MM.1S (cell line): Measurements from ENCODE around the gene HORMAD2.

Experiments
- DNase-seq: peaks from one replicate; pipeline ENCODE4 v3.0.0-alpha.2; 2015
- H2AFZ ChIP-seq: fragments of 300-600 bp; sonication (generic); 2 replicates; pipeline ENCODE4 v1.6.0; 2016; ENCODE audit warnings: antibody characterized with exemption, low read length
- H3F3A ChIP-seq: fragments of 300-600 bp; sonication (generic); 2 replicates; pipeline ENCODE4 v1.6.1; 2016; ENCODE audit warnings: mild to moderate bottlenecking, antibody characterized with exemption, low read length, moderate library complexity, mixed read lengths; ENCODE audit not compliant: insufficient read depth
- H3K27ac ChIP-seq: fragments of 300-600 bp; sonication (generic); 2 replicates; pipeline ENCODE4 v1.5.1; 2016; ENCODE audit warnings: mild to moderate bottlenecking, low read length
- H3K27me3 ChIP-seq: fragments of 300-600 bp; sonication (generic); replicated peaks from 2 replicates; pipeline ENCODE4 v1.6.0; 2016; ENCODE audit warnings: low read length; ENCODE audit not compliant: insufficient read depth
- H3K36me3 ChIP-seq: fragments of 300-600 bp; sonication (generic); replicated peaks from 2 replicates; pipeline ENCODE4 v1.6.1; 2016; ENCODE audit warnings: mild to moderate bottlenecking, low read length, mixed read lengths; ENCODE audit not compliant: insufficient read depth
- H3K4me1 ChIP-seq: fragments of 300-600 bp; sonication (generic); 2 replicates; pipeline ENCODE4 v1.6.1; 2016; ENCODE audit warnings: low read length, mixed read lengths
- H3K4me2 ChIP-seq: fragments of 300-600 bp; sonication (generic); 2 replicates; pipeline ENCODE4 v1.6.0; 2016; ENCODE audit warnings: low read depth, low read length
- H3K4me3 ChIP-seq: fragments of 300-600 bp; sonication (generic); 2 replicates; pipeline ENCODE4 v1.5.1; 2016; ENCODE audit warnings: low read length, mixed read lengths
- H3K79me2 ChIP-seq: fragments of 300-600 bp; sonication (generic); 2 replicates; pipeline ENCODE4 v1.6.1; 2016; ENCODE audit warnings: mixed run types, low read length, mixed read lengths
- H3K9ac ChIP-seq: fragments of 300-600 bp; sonication (generic); 2 replicates; pipeline ENCODE4 v1.6.1; 2016; ENCODE audit warnings: low read length, mixed read lengths
- H3K9me2 ChIP-seq: fragments of 300-600 bp; sonication (generic); replicated peaks from 2 replicates; pipeline ENCODE4 v1.6.1; 2016; ENCODE audit warnings: mild to moderate bottlenecking, low read length, mixed read lengths; ENCODE audit not compliant: insufficient read depth
- H3K9me3 ChIP-seq: fragments of 300-600 bp; sonication (generic); replicated peaks from 2 replicates; pipeline ENCODE4 v1.6.1; 2016; ENCODE audit warnings: mild to moderate bottlenecking, low read length, mixed read lengths; ENCODE audit not compliant: insufficient read depth
- H4K20me1 ChIP-seq: fragments of 300-600 bp; sonication (generic); 2 replicates; pipeline ENCODE4 v1.6.1; 2016; ENCODE audit warnings: mild to moderate bottlenecking, low read length, moderate library complexity, mixed read lengths; ENCODE audit not compliant: insufficient read depth
- CTCF ChIP-seq: fragments of 300-600 bp; sonication (generic); IDR thresholded peaks from 2 replicates; pipeline ENCODE4 v1.5.1; 2016; ENCODE audit warnings: antibody characterized with exemption, low read length, mixed read lengths
- EZH2 ChIP-seq: fragments of 300-600 bp; sonication (generic); optimal IDR thresholded peaks from 2 replicates; pipeline ENCODE3; 2017; ENCODE audit warnings: low read depth, mild to moderate bottlenecking, antibody characterized with exemption, low read length, mixed read lengths
- EZH2phosphoT487 ChIP-seq: fragments of 300-600 bp; sonication (generic); IDR thresholded peaks from 2 replicates; pipeline ENCODE4 v1.6.1; 2018; ENCODE audit warnings: antibody characterized with exemption, low read length

Gene HORMAD2

DNA sequence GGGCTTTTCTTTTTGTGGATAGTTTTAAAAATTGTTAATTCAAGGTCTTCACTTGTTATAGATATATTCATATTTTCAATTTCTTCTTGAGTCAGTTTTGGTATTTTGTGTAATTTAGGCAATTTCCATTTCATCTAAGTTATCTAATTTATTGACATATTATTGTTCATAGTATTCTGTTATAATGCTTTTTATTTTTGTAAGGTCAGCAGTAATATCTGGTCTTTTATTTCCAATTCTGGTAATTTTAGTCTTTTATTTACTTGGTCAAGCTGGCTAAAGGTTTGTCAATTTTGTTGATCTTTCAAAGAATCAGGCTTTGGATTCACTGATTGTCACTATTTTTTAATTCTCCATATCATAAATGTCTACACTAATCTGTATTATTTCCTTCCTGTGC is 60.1 kb downstream of the HORMAD2 start:
- Histone ChIP-seq H4K20me1 (no peaks in the 10 kb centered on the region), H3K9ac (no peak overlapping the region), H3K27me3 (no peaks in the 10 kb centered on the region), H3K9me2 (no peaks in the 10 kb centered on the region), H3K4me2 (no peak overlapping the region), H3K9me3 (no peaks in the 10 kb centered on the region), H3K4me1 (no peaks in the 10 kb centered on the region), H2AFZ (no peak overlapping the region), H3K4me3 (no peak overlapping the region), H3K27ac (no peak overlapping the region), H3K36me3 (no peaks in the 10 kb centered on the region), H3K79me2 (no peaks in the 10 kb centered on the region), H3F3A (no peaks in the 10 kb centered on the region)
- TF ChIP-seq CTCF (no peak), EZH2phosphoT487 (no peak)
- no peak for DNase-seq

DNA sequence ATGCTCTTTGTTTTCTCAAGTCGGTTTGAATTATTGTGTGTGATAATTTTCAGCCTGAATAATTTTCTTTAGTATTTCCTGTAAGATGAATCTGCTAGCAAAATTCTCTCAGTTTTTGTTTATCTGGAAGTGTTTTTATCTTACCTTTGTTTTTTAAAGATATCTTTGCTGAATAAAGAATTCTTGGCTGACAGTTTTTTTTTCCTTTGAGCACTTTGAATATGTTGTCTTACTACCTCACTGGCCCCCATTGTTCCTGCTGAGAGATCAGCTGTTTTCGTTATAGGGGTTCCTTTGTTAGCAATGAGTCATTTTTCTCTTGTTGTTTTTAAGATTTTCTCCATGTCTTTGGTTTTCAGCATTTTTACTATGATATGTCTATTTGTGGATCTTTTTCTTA is 63.0 kb downstream of the HORMAD2 start:
- no peak overlapping the region for H3K27ac ChIP-seq
- no peaks in the 10 kb centered on the region for H3K9me2 ChIP-seq
- no peaks in the 10 kb centered on the region for H3K79me2 ChIP-seq
- H4K20me1 ChIP-seq: no peaks in the 10 kb centered on the region
- TF ChIP-seq EZH2 (no peak), EZH2phosphoT487 (no peak), CTCF (no peak)
- no peak for DNase-seq
- no peak overlapping the region for H3K4me3 ChIP-seq
- H3K9ac ChIP-seq: no peak overlapping the region
- H3K4me2 ChIP-seq: no peak overlapping the region
- no peaks in the 10 kb centered on the region for H3K36me3 ChIP-seq
- no peak overlapping the region for H2AFZ ChIP-seq
- no peaks in the 10 kb centered on the region for H3F3A ChIP-seq
- H3K9me3 ChIP-seq: no peaks in the 10 kb centered on the region
- H3K4me1 ChIP-seq: no peaks in the 10 kb centered on the region
- H3K27me3 ChIP-seq: no peaks in the 10 kb centered on the region

GRCh38 chr22:30144391-30144790 is 64.1 kb downstream of the HORMAD2 start:
- H3K79me2 ChIP-seq: no peaks in the 10 kb centered on the region
- no peak for DNase-seq
- no peak overlapping the region for H3K4me3 ChIP-seq
- H4K20me1 ChIP-seq: no peaks in the 10 kb centered on the region
- no peak overlapping the region for H3K4me2 ChIP-seq
- H3K9ac ChIP-seq: no peak overlapping the region
- H3K4me1 ChIP-seq: no peaks in the 10 kb centered on the region
- H3K9me3 ChIP-seq: no peaks in the 10 kb centered on the region
- no peaks in the 10 kb centered on the region for H3K36me3 ChIP-seq
- no peaks in the 10 kb centered on the region for H3F3A ChIP-seq
- H3K27me3 ChIP-seq: no peaks in the 10 kb centered on the region
- TF ChIP-seq EZH2phosphoT487 (no peak), EZH2 (no peak)
- H2AFZ ChIP-seq: no peak overlapping the region
- no peaks in the 10 kb centered on the region for H3K9me2 ChIP-seq
- H3K27ac ChIP-seq: no peak overlapping the region

DNA sequence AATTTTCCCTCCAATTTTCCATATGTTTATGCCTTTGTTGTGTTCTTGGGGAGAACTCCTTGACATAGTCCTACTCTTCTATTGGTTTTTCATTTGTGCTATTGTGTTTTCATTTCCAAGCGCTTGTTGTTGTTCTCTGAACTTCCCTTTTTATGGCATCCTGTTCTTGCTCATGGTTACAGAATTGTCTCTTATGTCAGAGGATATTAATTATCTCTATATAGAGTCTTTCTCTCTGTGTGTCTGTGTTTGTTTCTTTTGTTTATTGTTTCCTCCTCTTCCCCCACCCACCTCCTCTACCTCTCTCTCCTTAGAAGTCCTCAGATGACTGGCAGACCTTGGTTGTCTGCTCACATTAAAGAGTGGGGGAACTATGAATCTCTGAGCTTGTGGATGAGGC is 69.9 kb downstream of the HORMAD2 start:
- H3K27ac ChIP-seq: no peak overlapping the region
- no peaks in the 10 kb centered on the region for H3K9me2 ChIP-seq
- no peaks in the 10 kb centered on the region for H3K79me2 ChIP-seq
- H3K27me3 ChIP-seq: no peaks in the 10 kb centered on the region
- DNase-seq: no peak
- no peak overlapping the region for H3K4me3 ChIP-seq
- H3F3A ChIP-seq: no peaks in the 10 kb centered on the region
- no peaks in the 10 kb centered on the region for H4K20me1 ChIP-seq
- H2AFZ ChIP-seq: no peak overlapping the region
- H3K9ac ChIP-seq: no peak overlapping the region
- no peaks in the 10 kb centered on the region for H3K4me1 ChIP-seq
- H3K9me3 ChIP-seq: no peaks in the 10 kb centered on the region
- H3K4me2 ChIP-seq: no peak overlapping the region
- H3K36me3 ChIP-seq: no peaks in the 10 kb centered on the region
- TF ChIP-seq EZH2phosphoT487 (no peak), EZH2 (no peak), CTCF (no peak)
